GM18951 (cell line): Measurements from ENCODE around the gene BMP7.

Experiments used
- POLR2A ChIP-seq: IDR thresholded peaks from 4 replicates; pipeline ENCODE4 v1.6.1; 2011; ENCODE audit warnings: mild to moderate bottlenecking; ENCODE audit not compliant: insufficient read length, insufficient read depth; ENCODE audit errors: extremely low read depth
- in situ Hi-C: fragments of 300-500 bp; cut with MboI; formaldehyde crosslinking; loops from one replicate; pipeline ENCODE4 v1.12.0; 2022; ENCODE audit warnings: low sequenced_read_pairs, mixed read lengths, inconsistent platforms; ENCODE audit not compliant: unreplicated experiment

Gene BMP7

DNA sequence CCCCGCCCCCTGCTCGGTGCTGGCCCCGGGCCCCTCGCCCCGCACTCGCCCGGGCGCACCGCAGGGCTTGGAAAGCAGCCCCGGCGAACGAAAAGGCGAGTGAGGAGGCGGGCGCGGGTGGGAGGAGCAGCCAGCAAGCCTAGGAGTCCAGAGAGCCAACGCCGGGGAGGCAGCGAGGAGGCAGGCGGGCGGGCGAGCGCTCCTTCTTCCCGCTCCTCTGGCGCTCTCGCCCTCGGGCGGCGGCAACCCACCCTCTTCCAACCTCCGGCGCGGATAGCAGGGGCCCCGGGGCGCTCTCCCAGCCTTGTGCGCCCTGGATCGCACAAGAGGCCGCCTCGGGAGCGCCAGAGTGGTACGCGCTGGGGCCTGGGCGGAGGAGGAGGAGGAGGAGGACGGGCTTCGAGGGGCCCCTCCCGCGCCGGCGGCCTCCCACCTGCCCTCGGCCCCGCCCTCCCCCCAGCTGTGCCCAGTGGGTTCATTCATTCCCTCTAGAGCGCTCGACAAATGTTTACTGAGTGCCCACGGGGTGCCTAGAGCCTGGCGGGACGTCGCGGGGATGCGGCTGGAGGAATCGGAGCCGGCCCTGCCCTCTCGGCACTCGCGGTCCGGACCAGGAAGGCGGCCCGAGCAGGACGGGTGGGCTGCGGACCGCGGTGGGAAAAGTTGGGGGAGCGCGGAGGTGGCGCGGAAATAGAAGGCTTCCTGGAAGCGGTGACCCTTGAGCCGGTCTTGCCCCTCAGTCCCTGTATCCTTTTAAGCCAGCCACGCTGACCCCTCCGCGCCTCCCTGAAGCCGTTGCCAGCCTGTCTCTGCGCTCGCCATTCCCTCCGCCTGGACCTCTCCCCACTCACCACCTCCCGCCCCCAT, at the start of gene BMP7:
Gene BMP7 (minus strand): TSS at position 351 of the 867 bp plus-strand sequence. CDS start 519 bp downstream, outside the sequence.
- in situ Hi-C loops: no loop called here
- TF ChIP-seq POLR2A: no peak

GRCh38 chr20:57315976-57316480, 49.6 kb upstream of the BMP7 start:
- no peak for TF ChIP-seq POLR2A
- in situ Hi-C loops: no loop called here

- in situ Hi-C loops: no loop called here
- no peak for TF ChIP-seq POLR2A
Observed at GRCh38 chr20:57315083-57315975, 48.9 kb upstream of the BMP7 start.

- no peak for TF ChIP-seq POLR2A
- in situ Hi-C loops: no loop called here
Observed at GRCh38 chr20:57313951-57314350, 47.5 kb upstream of the BMP7 start.

GRCh38 chr20:57313230-57313629, 46.8 kb upstream of the BMP7 start:
- TF ChIP-seq POLR2A: no peak
- in situ Hi-C loops: no loop called here

GRCh38 chr20:57312138-57312537, 45.7 kb upstream of the BMP7 start:
- in situ Hi-C loops: no loop called here
- TF ChIP-seq POLR2A: no peak

- in situ Hi-C loops: no loop called here
- TF ChIP-seq POLR2A: no peak
Observed at GRCh38 chr20:57310821-57311514, 44.5 kb upstream of the BMP7 start.

GRCh38 chr20:57309544-57310115, 43.2 kb upstream of the BMP7 start:
- in situ Hi-C loops: no loop called here

DNA sequence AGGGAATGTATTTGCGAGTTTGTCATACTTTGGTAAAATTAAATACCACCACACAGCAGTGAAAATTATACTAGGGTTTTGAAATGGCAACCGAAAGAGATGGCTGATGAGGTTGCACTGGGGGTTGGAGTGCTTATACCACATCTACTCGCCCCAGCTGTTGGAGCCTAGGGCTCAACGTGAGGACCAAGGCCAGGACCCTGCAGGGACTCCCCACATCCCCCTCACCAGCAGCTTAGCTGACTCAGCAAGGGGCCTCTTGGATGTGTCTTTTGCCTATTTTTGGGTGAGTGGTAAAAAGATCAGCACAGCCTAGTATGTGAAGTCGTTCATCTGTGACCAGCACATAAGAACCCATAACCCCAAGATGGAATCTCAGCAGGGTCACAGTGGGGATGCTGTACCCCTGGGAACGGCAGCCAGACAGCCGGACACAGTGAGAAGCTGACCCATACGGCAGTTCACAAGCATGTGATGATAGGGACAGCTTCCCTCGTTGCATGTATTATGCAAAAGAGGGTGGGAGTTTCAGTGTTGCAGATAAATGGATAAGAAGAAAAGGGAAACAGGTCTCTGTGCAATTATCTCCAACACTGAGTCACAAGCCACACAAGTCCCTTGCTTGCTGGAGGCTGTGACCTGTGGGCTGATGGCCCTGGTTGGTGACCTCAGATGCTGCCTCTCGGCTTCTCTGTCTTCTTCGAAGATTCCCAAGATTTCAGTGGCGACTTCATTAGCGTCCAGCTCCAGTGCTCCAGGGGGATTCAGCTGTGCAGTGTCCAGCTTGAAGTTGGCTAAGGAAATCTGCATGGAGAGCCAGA, 42.2 kb upstream of the BMP7 start:
- TF ChIP-seq POLR2A: no peak
- in situ Hi-C loops: no loop called here

More at GRCh38 chr20:57309544-57310115, 43.2 kb upstream of the BMP7 start:
- no peak for TF ChIP-seq POLR2A

DNA sequence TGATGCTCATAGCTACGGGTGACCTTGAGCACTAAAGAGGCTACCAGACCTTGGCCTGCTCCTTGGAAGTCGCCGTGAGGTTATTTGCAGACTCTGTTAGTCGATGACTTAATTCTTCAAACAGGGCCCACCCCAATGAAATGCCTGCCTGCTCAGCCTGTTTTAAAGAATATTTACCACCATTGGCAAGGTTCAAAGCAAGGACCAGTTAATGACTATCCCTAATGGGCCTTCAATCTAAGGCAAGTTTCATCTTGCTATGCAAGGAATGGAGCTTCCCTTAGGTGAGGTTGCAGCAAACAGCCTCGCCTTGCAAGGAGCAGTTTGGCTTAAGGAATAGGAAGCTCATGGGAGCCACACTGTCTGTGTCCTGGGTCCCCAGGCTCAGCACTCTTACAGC, 40.3 kb upstream of the BMP7 start:
- in situ Hi-C loops: no loop called here
- TF ChIP-seq POLR2A: no peak

- TF ChIP-seq POLR2A: no peak
- in situ Hi-C loops: no loop called here
Observed at GRCh38 chr20:57301026-57301425, 34.6 kb upstream of the BMP7 start.

GRCh38 chr20:57298457-57298856, 32.0 kb upstream of the BMP7 start:
- TF ChIP-seq POLR2A: no peak
- in situ Hi-C loops: no loop called here

GRCh38 chr20:57294550-57294949, 28.1 kb upstream of the BMP7 start:
- no peak for TF ChIP-seq POLR2A
- in situ Hi-C loops: no loop called here
